Measurements from ENCODE around the gene TSPYL1.
A peak's percentile ranks its signal among the peaks of the same experiment; 100 is the strongest.
"Not testable (repeated sequence)": the region's sequence is repeated elsewhere in the genome, so short reads cannot be mapped to it uniquely, and the experiment has no call there.

The TSPYL1 gene

GRCh38 chr6:116279232-116280160, at the start of gene TSPYL1:
Gene TSPYL1, minus strand, starts transcription at chr6:116279930. Its CDS starts 100 bp downstream, at chr6:116279830.
- peak; percentile 97 for DNase-seq

- no peak for DNase-seq
Measured at GRCh38 chr6:116329156-116329555, 49.4 kb upstream of the TSPYL1 start.

- DNase-seq: no peak
Measured at GRCh38 chr6:116328528-116328903, 48.8 kb upstream of the TSPYL1 start.

GRCh38 chr6:116327803-116328527, 48.2 kb upstream of the TSPYL1 start:
- no peak for DNase-seq

- DNase-seq: no peak
Measured at GRCh38 chr6:116326996-116327395, 47.3 kb upstream of the TSPYL1 start.

GRCh38 chr6:116326181-116326671, 46.5 kb upstream of the TSPYL1 start:
- DNase-seq: no peak

- not testable (repeated sequence) for DNase-seq
Measured at GRCh38 chr6:116325634-116326132, 46.0 kb upstream of the TSPYL1 start.

- DNase-seq: no peak
Measured at GRCh38 chr6:116323863-116324262, 44.1 kb upstream of the TSPYL1 start.

GRCh38 chr6:116321933-116322332, 42.2 kb upstream of the TSPYL1 start:
- DNase-seq: not testable (repeated sequence)

GRCh38 chr6:116316772-116317467, 37.2 kb upstream of the TSPYL1 start:
- no peak for DNase-seq

GRCh38 chr6:116314878-116315277, 35.1 kb upstream of the TSPYL1 start:
- DNase-seq: no peak

GRCh38 chr6:116314218-116314617, 34.5 kb upstream of the TSPYL1 start:
- DNase-seq: no peak

- no peak for DNase-seq
Measured at GRCh38 chr6:116313101-116313776, 33.5 kb upstream of the TSPYL1 start.

GRCh38 chr6:116309657-116310056, 29.9 kb upstream of the TSPYL1 start:
- DNase-seq: no peak

GRCh38 chr6:116309001-116309400, 29.3 kb upstream of the TSPYL1 start:
- DNase-seq: no peak

GRCh38 chr6:116307633-116308032, 27.9 kb upstream of the TSPYL1 start:
- no peak for DNase-seq

GRCh38 chr6:116307001-116307400, 27.3 kb upstream of the TSPYL1 start:
- no peak for DNase-seq

- DNase-seq: no peak
Measured at GRCh38 chr6:116304538-116305097, 24.9 kb upstream of the TSPYL1 start.

GRCh38 chr6:116301104-116301503, 21.4 kb upstream of the TSPYL1 start:
- DNase-seq: no peak

- DNase-seq: no peak
Measured at GRCh38 chr6:116300566-116300965, 20.8 kb upstream of the TSPYL1 start.

GRCh38 chr6:116298973-116299372, 19.2 kb upstream of the TSPYL1 start:
- no peak for DNase-seq

- DNase-seq: no peak
Measured at GRCh38 chr6:116298273-116298672, 18.5 kb upstream of the TSPYL1 start.
